Parathyroid adenoma (tissue), 2 donors: ENCODE results near the gene ZNF521.

Experiments
- H2AFZ ChIP-seq: fragments of 300-600 bp; sonication (generic); one replicate; pipeline ENCODE4 v1.7.0; 2017; ENCODE audit warnings: antibody characterized with exemption, mild to moderate bottlenecking
- H3K27ac ChIP-seq: fragments of 300-600 bp; sonication (generic); one replicate; pipeline ENCODE4 v1.7.0; 2017
- H3K27me3 ChIP-seq: fragments of 300-600 bp; sonication (generic); one replicate; pipeline ENCODE4 v1.7.0; 2017; ENCODE audit warnings: low read length; ENCODE audit not compliant: control insufficient read depth, insufficient read depth
- H3K36me3 ChIP-seq: fragments of 300-600 bp; sonication (generic); one replicate; pipeline ENCODE4 v1.7.0; 2017; ENCODE audit warnings: low read length; ENCODE audit not compliant: control insufficient read depth, insufficient read depth
- H3K4me1 ChIP-seq: fragments of 300-600 bp; sonication (generic); one replicate; pipeline ENCODE4 v1.7.0; 2017; ENCODE audit warnings: control low read depth
- H3K4me2 ChIP-seq: fragments of 300-600 bp; sonication (generic); one replicate; pipeline ENCODE4 v1.7.0; 2017; ENCODE audit warnings: low read length
- H3K4me3 ChIP-seq: fragments of 300-600 bp; sonication (generic); one replicate; pipeline ENCODE4 v1.7.0; 2017; ENCODE audit warnings: low read depth, low read length
- H3K79me2 ChIP-seq: fragments of 300-600 bp; sonication (generic); one replicate; pipeline ENCODE4 v1.7.0; 2017; ENCODE audit warnings: control low read depth
- H3K9ac ChIP-seq: fragments of 300-600 bp; sonication (generic); one replicate; pipeline ENCODE4 v1.7.0; 2017; ENCODE audit warnings: mild to moderate bottlenecking
- H3K9me3 ChIP-seq: fragments of 300-600 bp; sonication (generic); one replicate; pipeline ENCODE4 v1.7.0; 2017; ENCODE audit warnings: low read length; ENCODE audit not compliant: control insufficient read depth
- TF ChIP-seq, protein P1 (sequence below): fragments of 300-600 bp; sonication (generic); IDR thresholded peaks from one replicate; pipeline ENCODE4 v1.7.0; 2017; ENCODE audit warnings: antibody characterized with exemption, mild to moderate bottlenecking
- donor health status: primary hyperparathyroidism.

The ZNF521 gene

DNA sequence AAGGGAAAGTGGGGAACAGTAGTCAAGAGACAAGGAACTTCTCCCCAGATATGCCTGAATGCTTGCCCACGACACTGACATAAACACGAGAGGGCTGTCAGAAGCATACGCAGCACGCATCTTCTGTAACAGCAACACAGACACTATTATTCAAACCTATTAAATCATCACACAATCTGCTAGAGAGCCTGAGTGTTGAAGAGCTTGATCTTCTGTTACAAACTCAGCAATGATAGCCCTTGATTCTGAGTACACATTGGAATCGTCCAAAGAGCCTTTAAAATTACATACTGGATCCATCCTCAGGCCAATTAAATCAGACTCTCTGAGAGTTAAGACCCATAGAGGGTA lies 111.6 kb downstream of the ZNF521 start:
- no peaks in the 10 kb centered on the region for H3K27me3 ChIP-seq
- H3K9ac ChIP-seq: no peak overlapping the region
- H3K27ac ChIP-seq: no peak overlapping the region
- H3K4me3 ChIP-seq: no peak overlapping the region
- no peak overlapping the region for H3K4me2 ChIP-seq
- no peaks in the 10 kb centered on the region for H3K4me1 ChIP-seq
- no peaks in the 10 kb centered on the region for H3K9me3 ChIP-seq
- H2AFZ ChIP-seq: no peak overlapping the region
- TF ChIP-seq, protein P1, sequence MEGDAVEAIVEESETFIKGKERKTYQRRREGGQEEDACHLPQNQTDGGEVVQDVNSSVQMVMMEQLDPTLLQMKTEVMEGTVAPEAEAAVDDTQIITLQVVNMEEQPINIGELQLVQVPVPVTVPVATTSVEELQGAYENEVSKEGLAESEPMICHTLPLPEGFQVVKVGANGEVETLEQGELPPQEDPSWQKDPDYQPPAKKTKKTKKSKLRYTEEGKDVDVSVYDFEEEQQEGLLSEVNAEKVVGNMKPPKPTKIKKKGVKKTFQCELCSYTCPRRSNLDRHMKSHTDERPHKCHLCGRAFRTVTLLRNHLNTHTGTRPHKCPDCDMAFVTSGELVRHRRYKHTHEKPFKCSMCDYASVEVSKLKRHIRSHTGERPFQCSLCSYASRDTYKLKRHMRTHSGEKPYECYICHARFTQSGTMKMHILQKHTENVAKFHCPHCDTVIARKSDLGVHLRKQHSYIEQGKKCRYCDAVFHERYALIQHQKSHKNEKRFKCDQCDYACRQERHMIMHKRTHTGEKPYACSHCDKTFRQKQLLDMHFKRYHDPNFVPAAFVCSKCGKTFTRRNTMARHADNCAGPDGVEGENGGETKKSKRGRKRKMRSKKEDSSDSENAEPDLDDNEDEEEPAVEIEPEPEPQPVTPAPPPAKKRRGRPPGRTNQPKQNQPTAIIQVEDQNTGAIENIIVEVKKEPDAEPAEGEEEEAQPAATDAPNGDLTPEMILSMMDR: no peak
- no peaks in the 10 kb centered on the region for H3K36me3 ChIP-seq
- H3K79me2 ChIP-seq: no peaks in the 10 kb centered on the region

DNA sequence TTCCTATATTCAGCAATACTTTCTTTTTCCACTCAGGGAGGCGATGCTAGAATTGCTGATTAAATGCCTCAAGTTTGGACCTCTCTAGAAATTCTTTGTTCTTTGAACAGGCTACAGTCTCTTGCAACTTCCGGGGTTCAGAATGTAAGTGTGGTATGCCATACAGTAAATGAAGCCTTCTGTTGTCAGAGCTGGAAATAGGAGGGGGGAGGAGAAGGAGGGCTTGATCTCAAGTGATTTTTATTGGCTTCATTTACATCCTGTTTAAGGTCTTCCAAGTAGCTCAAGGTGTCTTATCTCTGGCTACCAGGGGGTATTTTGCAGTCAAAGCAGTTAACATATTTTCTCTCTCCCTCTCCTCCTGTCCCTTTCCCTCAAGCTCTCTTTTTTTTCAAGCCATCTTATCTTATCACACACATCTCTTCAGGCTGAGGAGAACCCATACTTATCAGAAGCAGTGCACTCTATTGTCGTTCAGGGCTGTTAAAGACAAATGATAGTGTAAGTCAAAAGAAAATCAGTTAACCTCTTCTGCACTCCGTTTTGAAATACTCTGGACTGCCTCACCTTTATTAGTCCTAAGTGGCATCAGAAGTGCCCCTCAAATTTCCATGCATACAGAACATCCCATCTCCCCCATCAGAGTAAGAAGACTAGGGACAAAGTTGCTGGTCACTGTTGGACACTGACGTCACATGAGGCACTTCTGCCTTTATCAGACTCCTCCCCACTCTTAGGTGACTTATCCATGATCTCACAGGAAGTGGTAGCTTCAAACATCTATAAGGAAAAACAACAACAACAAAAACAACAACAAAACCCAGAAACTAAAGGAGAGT lies 112.2 kb downstream of the ZNF521 start:
- no peak overlapping the region for H2AFZ ChIP-seq

DNA sequence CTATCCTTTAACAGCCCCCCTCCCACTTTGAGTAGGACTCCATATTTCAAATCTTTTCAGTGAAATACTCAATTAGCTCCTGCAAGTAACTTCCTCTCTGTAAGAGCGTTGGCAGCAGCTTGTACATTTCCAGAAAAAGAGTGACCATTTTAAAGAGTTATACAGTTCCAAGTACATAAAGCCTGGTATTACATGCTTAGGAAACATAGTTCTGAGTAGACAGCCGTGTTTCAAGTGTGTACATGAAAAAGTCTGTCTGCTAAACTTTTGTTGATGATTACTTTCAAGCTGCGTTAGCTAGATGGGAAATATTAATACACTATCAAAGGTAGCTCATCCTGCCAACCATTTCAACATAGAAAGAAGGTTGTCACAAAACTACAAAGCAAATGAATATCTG lies 112.8 kb downstream of the ZNF521 start:
- Histone ChIP-seq H3K9me3 (no peaks in the 10 kb centered on the region), H3K27ac (no peak overlapping the region)

More for the DNA sequence above, 112.2 kb downstream of the ZNF521 start:
- H3K27me3 ChIP-seq: no peaks in the 10 kb centered on the region
- no peaks in the 10 kb centered on the region for H3K9me3 ChIP-seq
- H3K9ac ChIP-seq: no peak overlapping the region
- no peaks in the 10 kb centered on the region for H3K79me2 ChIP-seq
- no peaks in the 10 kb centered on the region for H3K36me3 ChIP-seq
- no peak overlapping the region for H3K4me3 ChIP-seq
- no peak overlapping the region for H3K4me2 ChIP-seq
- TF ChIP-seq, protein P1: no peak
- no peak overlapping the region for H3K27ac ChIP-seq
- H3K4me1 ChIP-seq: no peaks in the 10 kb centered on the region

DNA sequence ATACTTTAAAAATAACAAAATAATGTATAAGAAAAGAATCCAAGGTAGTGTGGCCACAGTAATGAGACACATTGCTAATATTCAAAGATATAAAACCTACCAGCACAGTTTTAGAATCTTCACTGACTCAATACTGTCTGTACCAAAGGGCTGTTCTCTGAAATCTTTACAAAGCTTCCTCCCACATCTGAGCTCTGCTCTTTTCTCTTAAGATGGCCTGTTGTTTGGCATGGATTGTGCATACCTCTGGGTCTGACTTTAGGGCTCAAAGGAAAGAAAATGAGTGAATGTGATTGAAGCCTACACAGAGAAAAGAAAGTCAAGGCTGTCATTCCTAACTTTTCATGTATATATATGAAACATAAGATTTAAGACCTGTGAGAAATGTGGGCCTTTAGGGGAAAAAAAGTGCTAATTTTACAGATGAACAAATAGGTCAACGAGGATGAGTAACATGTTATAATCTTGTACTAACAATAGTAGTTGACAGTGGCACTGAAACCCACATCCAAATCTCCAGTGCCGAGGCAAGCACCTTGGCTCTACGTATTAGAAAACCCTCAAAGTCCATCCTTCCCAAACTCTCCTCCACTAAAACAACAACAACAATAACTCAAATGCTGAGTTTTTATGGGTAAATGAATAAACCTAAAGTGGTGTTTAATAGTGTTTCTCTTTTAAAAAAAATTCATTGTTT lies 114.2 kb downstream of the ZNF521 start:
- H3K9me3 ChIP-seq: no peaks in the 10 kb centered on the region
- TF ChIP-seq, protein P1: no peak
- H3K4me3 ChIP-seq: no peak overlapping the region
- no peak overlapping the region for H3K4me2 ChIP-seq
- H3K9ac ChIP-seq: no peak overlapping the region
- no peaks in the 10 kb centered on the region for H3K27me3 ChIP-seq
- no peaks in the 10 kb centered on the region for H3K36me3 ChIP-seq
- no peaks in the 10 kb centered on the region for H3K4me1 ChIP-seq
- H3K27ac ChIP-seq: no peak overlapping the region
- H3K79me2 ChIP-seq: no peaks in the 10 kb centered on the region
- H2AFZ ChIP-seq: no peak overlapping the region

More for the DNA sequence above, 112.8 kb downstream of the ZNF521 start:
- no peaks in the 10 kb centered on the region for H3K27me3 ChIP-seq
- no peak overlapping the region for H3K9ac ChIP-seq
- H2AFZ ChIP-seq: no peak overlapping the region
- no peaks in the 10 kb centered on the region for H3K36me3 ChIP-seq
- no peak overlapping the region for H3K4me3 ChIP-seq
- H3K4me1 ChIP-seq: no peaks in the 10 kb centered on the region
- H3K79me2 ChIP-seq: no peaks in the 10 kb centered on the region
- no peak overlapping the region for H3K4me2 ChIP-seq
- TF ChIP-seq, protein P1: no peak
